GM23248 (cell line): ENCODE measurements around the gene FBXW7. TPM values are rescaled to one million over a fixed set of nuclear protein-coding genes. Genes with fewer than 3 reads are reported as not detected.

Experiments used
- DNase-seq: peaks from one replicate; pipeline ENCODE4 v3.0.0-alpha.2; 2015
- H2AFZ ChIP-seq: fragments of 200-600 bp; sonication (generic); 2 replicates; pipeline ENCODE4 v1.6.1; 2016; ENCODE audit warnings: antibody characterized with exemption
- H3F3A ChIP-seq: fragments of 200-600 bp; sonication (generic); 2 replicates; pipeline ENCODE4 v1.6.1; 2016; ENCODE audit warnings: mild to moderate bottlenecking, antibody characterized with exemption, mixed run types; ENCODE audit not compliant: insufficient read depth
- H3K27ac ChIP-seq: fragments of 200-600 bp; sonication (generic); 2 replicates; pipeline ENCODE4 v1.5.1; 2016; ENCODE audit warnings: mild to moderate bottlenecking
- H3K27me3 ChIP-seq: fragments of 200-600 bp; sonication (generic); replicated peaks from 2 replicates; pipeline ENCODE4 v1.6.1; 2016; ENCODE audit warnings: mild to moderate bottlenecking; ENCODE audit not compliant: insufficient read depth
- H3K36me3 ChIP-seq: fragments of 200-600 bp; sonication (generic); 2 replicates; pipeline ENCODE4 v1.6.1; 2016; ENCODE audit warnings: low read depth, mild to moderate bottlenecking
- H3K4me1 ChIP-seq: fragments of 200-600 bp; sonication (generic); 2 replicates; pipeline ENCODE4 v1.6.1; 2016; ENCODE audit warnings: mild to moderate bottlenecking; ENCODE audit not compliant: insufficient read depth
- H3K4me2 ChIP-seq: fragments of 200-600 bp; sonication (generic); one replicate; pipeline ENCODE4 v1.6.1; 2016; ENCODE audit warnings: mild to moderate bottlenecking; ENCODE audit not compliant: unreplicated experiment
- H3K4me3 ChIP-seq: fragments of 200-600 bp; sonication (generic); 2 replicates; pipeline ENCODE4 v1.5.1; 2016; ENCODE audit warnings: mild to moderate bottlenecking
- H3K79me2 ChIP-seq: fragments of 200-600 bp; sonication (generic); 2 replicates; pipeline ENCODE4 v1.6.1; 2016; ENCODE audit warnings: mild to moderate bottlenecking; ENCODE audit not compliant: insufficient read depth
- H3K9ac ChIP-seq: fragments of 200-600 bp; sonication (generic); 2 replicates; pipeline ENCODE4 v1.6.1; 2016; ENCODE audit warnings: mild to moderate bottlenecking
- H3K9me2 ChIP-seq: fragments of 200-600 bp; sonication (generic); 2 replicates; pipeline ENCODE4 v1.6.1; 2016; ENCODE audit warnings: mixed run types, mild to moderate bottlenecking, moderate library complexity; ENCODE audit not compliant: insufficient read depth
- H3K9me3 ChIP-seq: fragments of 200-600 bp; sonication (generic); one replicate; pipeline ENCODE4 v1.6.1; 2017; ENCODE audit warnings: low read depth
- H4K20me1 ChIP-seq: fragments of 200-600 bp; sonication (generic); 2 replicates; pipeline ENCODE4 v1.6.0; 2016; ENCODE audit not compliant: insufficient read depth
- EZH2 ChIP-seq: fragments of 200-600 bp; sonication (generic); IDR thresholded peaks from 2 replicates; pipeline ENCODE4 v1.6.1; 2018; ENCODE audit warnings: antibody characterized with exemption, mild to moderate bottlenecking; ENCODE audit not compliant: insufficient read depth, poor library complexity, severe bottlenecking
- EZH2phosphoT487 ChIP-seq: fragments of 200-600 bp; sonication (generic); IDR thresholded peaks from 2 replicates; pipeline ENCODE4 v1.6.1; 2018; ENCODE audit warnings: antibody characterized with exemption, moderate library complexity, mild to moderate bottlenecking, low read depth; ENCODE audit not compliant: insufficient read depth
- WGBS, 2 experiments: methylation state at CpG; one replicate each; pipeline ENCODE4 v1.1.6; 2015 to 2017; ENCODE audit warnings: low lambda C conversion rate in 2 of 2, low coverage in 1 of 2; ENCODE audit errors: missing lambda C conversion rate in 2 of 2; 5-methylcytosine and 5-hydroxymethylcytosine counted together
- in situ Hi-C: fragments of 300-500 bp; cut with MboI; formaldehyde crosslinking; loops from 2 replicates; pipeline ENCODE4 v1.15.0; 2020
- polyA plus RNA-seq: library from polyadenylated mRNA; unstranded; fragments of >200 nt; fragmentation: Nextera tagmentation; extraction: Ambion mirVana; gene quantifications from 2 replicates; pipeline ENCODE4 v1.2.1, GENCODE V29; 2016
- total RNA-seq: library from RNA; depleted of rRNA; stranded (reverse); fragments of >200 nt; shearing (Covaris generic); gene quantifications from 2 replicates; pipeline ENCODE4 v1.2.3, GENCODE V29; 2014

The FBXW7 gene
- total and polyA plus RNA-seq, 2 experiments from 2014 or later: 8.8 to 29.0 TPM

- Histone ChIP-seq H3F3A (no peaks in the 10 kb centered on the region), H2AFZ (no peak overlapping the region), H3K9me2 (no peaks in the 10 kb centered on the region), H3K9me3 (no peaks in the 10 kb centered on the region), H3K36me3 (no peaks in the 10 kb centered on the region), H3K27ac (no peak overlapping the region), H3K27me3 (no peaks in the 10 kb centered on the region), H3K4me2 (no peak overlapping the region), H3K79me2 (peaks cover 66% of the 10 kb centered on the region), H3K4me1 (peaks cover 21% of the 10 kb centered on the region), H3K4me3 (no peak overlapping the region), H4K20me1 (no peaks in the 10 kb centered on the region; the same call in 1 of the 2 replicates), H3K9ac (no peak overlapping the region)
- TF ChIP-seq EZH2phosphoT487 (no peak), EZH2 (no peak)
- 96 to 100% methylated on average over 2 of the region's 2 CpGs for WGBS, 2 experiments
- DNase-seq: no peak
- in situ Hi-C loops: no loop called here
Observed at GRCh38 chr4:152417673-152418072, 118.2 kb downstream of the FBXW7 start.

DNA sequence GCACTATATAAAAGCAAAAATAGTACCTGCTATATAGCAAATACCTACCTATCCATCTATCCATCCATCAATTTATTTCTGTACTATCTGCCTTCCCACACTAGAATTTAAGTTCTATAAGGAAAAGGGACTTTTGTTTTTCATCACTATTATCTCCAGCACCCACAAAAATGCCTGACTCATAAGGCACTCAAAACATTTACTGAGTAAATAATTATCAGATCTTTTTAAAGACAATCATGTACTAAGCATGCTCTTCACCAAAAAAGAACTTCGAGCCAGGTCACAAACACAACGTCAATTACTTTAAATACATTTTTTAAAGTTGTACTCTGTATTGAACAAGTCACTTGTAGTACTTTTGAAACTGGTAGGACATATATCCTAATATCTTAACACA, 119.9 kb downstream of the FBXW7 start:
- peak; percentile 66 for DNase-seq
- WGBS, 2 experiments: 13 to 17% methylated on average over 2 of the region's 2 CpGs

GRCh38 chr4:152408514-152409327, 127.2 kb downstream of the FBXW7 start:
- no peak for TF ChIP-seq EZH2
- no peak for TF ChIP-seq EZH2phosphoT487
- Histone ChIP-seq H3K27ac (no peak overlapping the region), H3K4me1 (no peaks in the 10 kb centered on the region), H3F3A (no peaks in the 10 kb centered on the region), H3K27me3 (no peaks in the 10 kb centered on the region), H3K9me3 (no peaks in the 10 kb centered on the region), H3K36me3 (no peaks in the 10 kb centered on the region), H3K79me2 (peaks cover 20% of the 10 kb centered on the region), H3K9ac (no peak overlapping the region), H3K9me2 (no peaks in the 10 kb centered on the region), H4K20me1 (no peaks in the 10 kb centered on the region), H2AFZ (no peak overlapping the region), H3K4me2 (no peak overlapping the region), H3K4me3 (no peak overlapping the region)
- in situ Hi-C loops: no loop called here
- DNase-seq: peak; percentile 64
- WGBS, 2 experiments: 67 to 68% methylated on average over 3 of the region's 3 CpGs

More for the DNA sequence above, 119.9 kb downstream of the FBXW7 start:
- Histone ChIP-seq H3K4me1 (peaks cover 21% of the 10 kb centered on the region), H3K9me2 (no peaks in the 10 kb centered on the region), H3K27me3 (no peaks in the 10 kb centered on the region), H3K4me3 (0 out of 2 replicates have a peak overlapping the region, but pooled peaks have one; percentile 17), H3F3A (no peaks in the 10 kb centered on the region), H3K9ac (no peak overlapping the region; the same call in 1 of the 2 replicates), H3K9me3 (no peaks in the 10 kb centered on the region), H3K27ac (peak overlapping the region; percentile 1; the same call in 1 of the 2 replicates), H3K4me2 (peak overlapping the region; percentile 61), H2AFZ (no peak overlapping the region), H3K79me2 (peaks cover 58% of the 10 kb centered on the region), H4K20me1 (no peaks in the 10 kb centered on the region; the same call in 1 of the 2 replicates), H3K36me3 (no peaks in the 10 kb centered on the region)
- TF ChIP-seq EZH2phosphoT487: no peak
- no peak for TF ChIP-seq EZH2
- in situ Hi-C loops: no loop called here

- TF ChIP-seq EZH2 (no peak), EZH2phosphoT487 (no peak)
- Histone ChIP-seq H3K36me3 (no peaks in the 10 kb centered on the region), H2AFZ (no peak overlapping the region), H3F3A (no peaks in the 10 kb centered on the region), H3K4me2 (no peak overlapping the region), H3K9me2 (no peaks in the 10 kb centered on the region), H3K27ac (no peak overlapping the region), H4K20me1 (no peaks in the 10 kb centered on the region), H3K9ac (no peak overlapping the region), H3K79me2 (peaks cover 14% of the 10 kb centered on the region), H3K4me3 (no peak overlapping the region), H3K27me3 (no peaks in the 10 kb centered on the region), H3K9me3 (no peaks in the 10 kb centered on the region), H3K4me1 (no peaks in the 10 kb centered on the region)
- DNase-seq: no peak
- 96 to 97% methylated on average over 3 of the region's 3 CpGs for WGBS, 2 experiments
- in situ Hi-C loops: no loop called here
Observed at GRCh38 chr4:152401424-152401823, 134.5 kb downstream of the FBXW7 start.
